ENCODE data around the gene LIMA1. TPM values are rescaled to one million over a fixed set of nuclear protein-coding genes. Genes with fewer than 3 reads are reported as not detected.
"Not testable (repeated sequence)": the region's sequence is repeated elsewhere in the genome, so short reads cannot be mapped to it uniquely, and the experiment has no call there.

Gene LIMA1
- total RNA-seq, 5 donors from 2014 or later (not counting 1 experiment from before 2014, with no cell fraction given) = 8.6 to 14.9 (median 11.1) TPM

DNA sequence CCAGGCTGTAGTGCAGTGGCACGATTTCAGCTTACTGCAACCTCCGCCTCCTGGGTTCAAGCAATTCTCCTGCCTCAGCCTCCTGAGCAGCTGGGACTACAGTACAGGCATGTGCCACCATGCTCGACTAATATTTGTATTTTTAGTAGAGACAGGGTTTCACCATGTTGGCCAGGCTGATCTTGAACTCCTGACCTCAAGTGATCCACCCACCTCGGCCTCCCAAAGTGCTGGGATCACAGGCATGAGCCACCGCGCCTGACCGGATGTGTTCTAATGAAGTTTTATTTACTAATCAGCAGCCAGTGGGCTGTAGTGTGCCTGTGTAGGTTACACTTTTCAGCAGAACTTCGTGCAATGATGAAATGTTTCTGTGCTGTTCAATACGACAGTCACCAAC is 35.7 kb downstream of the LIMA1 start:
- H3K27ac ChIP-seq (ENCODE audit: low read length); POLR2A ChIA-PET; DNase-seq; H3K27me3 ChIP-seq (replicated peaks in 1 of 2; ENCODE audit: control insufficient read depth in 2 of 2, extremely low read depth in 1 of 2, insufficient read depth in 2 of 2, low read length in 1 of 2); H3K27me3 Mint-ChIP-seq; H3K9me3 ChIP-seq; CTCF ChIA-PET; H3K4me3 Mint-ChIP-seq; ATAC-seq (replicated peaks in 1 of 4); H3K27ac Mint-ChIP-seq; H3K4me1 Mint-ChIP-seq; H3K4me3 ChIP-seq (ENCODE audit: control insufficient read depth in 1 of 2, extremely low read depth in 1 of 2, low read length in 1 of 2); H3K4me1 ChIP-seq (ENCODE audit: control insufficient read depth in 1 of 2, extremely low read depth in 1 of 2, insufficient read depth in 2 of 2, low read length in 2 of 2); H3K9me3 Mint-ChIP-seq; H3K36me3 ChIP-seq (ENCODE audit: control insufficient read depth in 2 of 2, extremely low read depth in 1 of 2, insufficient read depth in 1 of 2, low read length in 1 of 2): not testable (repeated sequence)
- peaks cover 19% of the 10 kb centered on the region for H3K36me3 Mint-ChIP-seq
- WGBS (ENCODE audit: insufficient coverage) = 78% methylated on average over 3 of the region's 9 CpGs

DNA sequence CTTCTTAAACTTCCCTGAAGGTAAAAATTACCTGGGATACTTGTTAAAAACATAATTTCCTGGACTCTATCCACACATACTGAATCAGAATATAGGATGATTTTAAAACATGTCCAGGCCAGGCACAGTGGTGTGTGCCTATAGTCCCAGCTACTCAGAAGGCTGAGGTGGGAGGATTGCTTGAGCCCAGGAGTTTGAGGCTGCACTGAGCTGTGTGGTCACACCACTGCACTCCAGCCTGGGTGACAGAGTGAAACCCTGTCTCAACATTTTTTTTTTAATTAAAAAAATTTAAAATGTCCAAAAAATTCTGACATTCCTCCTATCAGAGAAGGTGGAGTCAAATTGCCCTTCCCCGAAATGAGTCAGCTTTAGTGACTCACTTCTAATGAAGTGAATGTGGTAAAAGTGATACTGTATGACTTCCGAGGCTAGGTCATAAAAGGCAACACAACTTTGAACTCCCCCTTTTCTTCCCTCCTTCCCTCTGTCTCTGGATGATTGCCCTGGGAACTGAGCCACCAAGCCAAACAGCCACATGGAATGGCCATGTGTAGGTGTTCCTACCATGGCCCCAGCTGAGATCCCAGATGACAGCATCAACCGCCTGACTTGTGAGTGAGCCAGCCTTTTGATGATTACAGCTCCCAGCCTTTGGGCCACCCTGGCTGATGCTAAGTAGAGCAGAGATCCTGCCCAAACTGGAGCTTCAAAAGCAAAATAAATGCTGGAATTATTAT is 36.3 kb downstream of the LIMA1 start:
- peaks cover 19% of the 10 kb centered on the region for H3K36me3 Mint-ChIP-seq
- Histone ChIP-seq H3K27me3 (replicated peaks in 1 of 2; ENCODE audit: control insufficient read depth in 2 of 2, extremely low read depth in 1 of 2, insufficient read depth in 2 of 2, low read length in 1 of 2) (no peaks in the 10 kb centered on the region), H3K27ac (ENCODE audit: low read length) (no peak overlapping the region), H3K4me1 (ENCODE audit: control insufficient read depth in 1 of 2, extremely low read depth in 1 of 2, insufficient read depth in 2 of 2, low read length in 2 of 2) (no peaks in the 10 kb centered on the region), H3K9me3 (no peaks in the 10 kb centered on the region), H3K36me3 (ENCODE audit: control insufficient read depth in 2 of 2, extremely low read depth in 1 of 2, insufficient read depth in 1 of 2, low read length in 1 of 2) (no peaks in the 10 kb centered on the region), H3K4me3 (ENCODE audit: control insufficient read depth in 1 of 2, extremely low read depth in 1 of 2, low read length in 1 of 2) (no peak overlapping the region)
- ChIA-PET POLR2A (interaction anchor here in 1 of 2 donors (0.6 kb wide), 1 partner anchor 221 kb away, joined by 3 read pairs; no protein-coding TSS in a partner anchor), CTCF (no interaction called here)
- ATAC-seq (replicated peaks in 1 of 4) (no peak), DNase-seq (no peak)
- no peak overlapping the region for H3K4me3 Mint-ChIP-seq
- no CpG with 5 or more reads among the region's 3 CpGs for WGBS (ENCODE audit: insufficient coverage)
- H3K27me3 Mint-ChIP-seq = no peaks in the 10 kb centered on the region
- peaks cover 4 to 5% (median 4%) of the 10 kb centered on the region in 3 donors for H3K4me1 Mint-ChIP-seq
- no peak overlapping the region for H3K27ac Mint-ChIP-seq
- H3K9me3 Mint-ChIP-seq = no peaks in the 10 kb centered on the region

DNA sequence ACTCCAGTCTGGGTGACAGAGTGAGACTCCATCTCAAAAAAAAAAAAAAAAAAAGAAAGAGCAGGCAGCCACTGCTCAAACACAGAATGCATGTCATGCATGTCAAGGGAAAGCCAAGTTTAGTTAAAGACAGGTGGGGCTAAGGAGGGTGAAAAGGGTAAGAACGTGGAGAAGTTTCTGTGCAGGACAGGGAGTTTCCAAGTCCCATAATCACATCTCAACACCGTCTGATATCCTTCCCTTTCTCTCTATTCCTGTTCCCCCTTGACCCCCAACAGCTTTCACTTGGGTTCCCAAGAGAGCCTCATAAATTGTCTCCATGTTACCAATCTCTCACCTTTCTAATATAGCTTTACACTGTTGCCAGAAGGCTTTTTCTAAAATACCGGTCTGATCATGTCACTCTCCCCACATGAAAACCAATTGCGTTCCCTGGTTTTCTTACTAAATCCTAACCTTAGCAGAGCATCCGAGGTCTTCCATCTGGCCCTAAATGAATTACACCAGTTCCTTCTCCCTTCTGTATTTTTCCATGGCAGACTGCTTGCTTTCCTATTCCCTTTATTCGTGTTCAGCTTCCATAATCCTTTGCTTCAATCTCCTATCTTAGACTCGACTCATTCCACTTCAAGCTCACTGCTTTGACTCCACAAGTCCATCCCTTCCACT is 37.0 kb downstream of the LIMA1 start:
- ChIA-PET CTCF (no interaction called here), POLR2A (no interaction called here)
- Histone ChIP-seq H3K27ac (ENCODE audit: low read length) (no peak overlapping the region), H3K9me3 (no peaks in the 10 kb centered on the region), H3K27me3 (replicated peaks in 1 of 2; ENCODE audit: control insufficient read depth in 2 of 2, extremely low read depth in 1 of 2, insufficient read depth in 2 of 2, low read length in 1 of 2) (no peaks in the 10 kb centered on the region), H3K4me1 (ENCODE audit: control insufficient read depth in 1 of 2, extremely low read depth in 1 of 2, insufficient read depth in 2 of 2, low read length in 2 of 2) (no peaks in the 10 kb centered on the region), H3K4me3 (ENCODE audit: control insufficient read depth in 1 of 2, extremely low read depth in 1 of 2, low read length in 1 of 2) (no peak overlapping the region), H3K36me3 (ENCODE audit: control insufficient read depth in 2 of 2, extremely low read depth in 1 of 2, insufficient read depth in 1 of 2, low read length in 1 of 2) (no peaks in the 10 kb centered on the region)
- no peaks in the 10 kb centered on the region for H3K27me3 Mint-ChIP-seq
- H3K9me3 Mint-ChIP-seq = no peaks in the 10 kb centered on the region
- ATAC-seq (replicated peaks in 1 of 4) (no peak), DNase-seq (no peak)
- no peak overlapping the region for H3K27ac Mint-ChIP-seq
- H3K36me3 Mint-ChIP-seq = peaks cover 19% of the 10 kb centered on the region
- peaks cover 0 to 4% (median 3%) of the 10 kb centered on the region in 3 donors for H3K4me1 Mint-ChIP-seq
- 82% methylated on average over 6 of the region's 7 CpGs for WGBS (ENCODE audit: insufficient coverage)
- H3K4me3 Mint-ChIP-seq = no peak overlapping the region

- H3K4me1 Mint-ChIP-seq = peaks cover 0 to 4% (median 3%) of the 10 kb centered on the region in 3 donors
- no peak for DNase-seq
- 88% methylated on average over 1 of the region's 1 CpG for WGBS (ENCODE audit: insufficient coverage)
- H3K36me3 ChIP-seq (ENCODE audit: control insufficient read depth in 2 of 2, extremely low read depth in 1 of 2, insufficient read depth in 1 of 2, low read length in 1 of 2) = no peaks in the 10 kb centered on the region
- no peak overlapping the region for H3K4me3 ChIP-seq (ENCODE audit: control insufficient read depth in 1 of 2, extremely low read depth in 1 of 2, low read length in 1 of 2)
- no peak overlapping the region for H3K27ac Mint-ChIP-seq
- H3K4me1 ChIP-seq (ENCODE audit: control insufficient read depth in 1 of 2, extremely low read depth in 1 of 2, insufficient read depth in 2 of 2, low read length in 2 of 2) = no peaks in the 10 kb centered on the region
- peaks cover 26% of the 10 kb centered on the region for H3K36me3 Mint-ChIP-seq
- no peaks in the 10 kb centered on the region for H3K27me3 ChIP-seq (replicated peaks in 1 of 2; ENCODE audit: control insufficient read depth in 2 of 2, extremely low read depth in 1 of 2, insufficient read depth in 2 of 2, low read length in 1 of 2)
- H3K9me3 ChIP-seq = no peaks in the 10 kb centered on the region
- no peaks in the 10 kb centered on the region for H3K27me3 Mint-ChIP-seq
- no peak overlapping the region for H3K4me3 Mint-ChIP-seq
- no peaks in the 10 kb centered on the region for H3K9me3 Mint-ChIP-seq
- no peak overlapping the region for H3K27ac ChIP-seq (ENCODE audit: low read length)
- POLR2A ChIA-PET = no interaction called here
- CTCF ChIA-PET = interaction anchor here in 1 of 2 donors (1.2 kb wide), 1 partner anchor 22 kb away, joined by 3 read pairs; no protein-coding TSS in a partner anchor
- ATAC-seq (replicated peaks in 1 of 4) = no peak
These were observed 39.8 kb downstream of the LIMA1 start for GRCh38 chr12:50243507-50243906.

- DNase-seq = no peak
- no peak for ATAC-seq (replicated peaks in 1 of 4)
- H3K4me3 Mint-ChIP-seq = no peak overlapping the region
- POLR2A ChIA-PET = no interaction called here
- no peaks in the 10 kb centered on the region for H3K9me3 Mint-ChIP-seq
- CTCF ChIA-PET = interaction anchor here in 1 of 2 donors (1.2 kb wide), 1 partner anchor 22 kb away, joined by 3 read pairs; no protein-coding TSS in a partner anchor
- peaks cover 0 to 3% (median 2%) of the 10 kb centered on the region in 3 donors for H3K4me1 Mint-ChIP-seq
- H3K27me3 ChIP-seq (replicated peaks in 1 of 2; ENCODE audit: control insufficient read depth in 2 of 2, extremely low read depth in 1 of 2, insufficient read depth in 2 of 2, low read length in 1 of 2) = no peaks in the 10 kb centered on the region
- H3K27ac ChIP-seq (ENCODE audit: low read length) = no peak overlapping the region
- no peaks in the 10 kb centered on the region for H3K9me3 ChIP-seq
- no peaks in the 10 kb centered on the region for H3K4me1 ChIP-seq (ENCODE audit: control insufficient read depth in 1 of 2, extremely low read depth in 1 of 2, insufficient read depth in 2 of 2, low read length in 2 of 2)
- no CpG with 5 or more reads among the region's 1 CpG for WGBS (ENCODE audit: insufficient coverage)
- H3K36me3 ChIP-seq (ENCODE audit: control insufficient read depth in 2 of 2, extremely low read depth in 1 of 2, insufficient read depth in 1 of 2, low read length in 1 of 2) = no peaks in the 10 kb centered on the region
- peaks cover 20% of the 10 kb centered on the region for H3K36me3 Mint-ChIP-seq
- no peak overlapping the region for H3K4me3 ChIP-seq (ENCODE audit: control insufficient read depth in 1 of 2, extremely low read depth in 1 of 2, low read length in 1 of 2)
- no peaks in the 10 kb centered on the region for H3K27me3 Mint-ChIP-seq
- H3K27ac Mint-ChIP-seq = no peak overlapping the region
These were observed 40.5 kb downstream of the LIMA1 start for GRCh38 chr12:50242751-50243191.

DNA sequence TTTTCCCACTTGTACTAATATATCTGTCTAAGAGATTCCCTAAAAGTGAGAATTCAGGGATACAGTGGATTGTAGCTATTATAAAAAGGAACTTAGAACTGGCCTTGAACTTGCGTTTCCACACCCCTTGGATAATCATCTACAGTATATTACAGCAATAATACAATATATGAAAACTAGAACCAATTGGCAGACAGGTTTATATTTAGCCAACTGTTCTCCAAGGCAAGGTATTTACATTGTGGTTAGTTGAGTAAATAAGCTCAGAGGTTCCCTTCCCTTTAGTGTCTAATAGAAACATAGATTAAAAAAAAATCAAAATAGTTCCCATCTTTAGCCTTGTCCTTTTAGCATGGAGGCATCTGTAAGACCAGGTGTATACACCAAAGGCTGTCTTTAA is 42.1 kb downstream of the LIMA1 start:
- Histone ChIP-seq H3K4me1 (ENCODE audit: control insufficient read depth in 1 of 2, extremely low read depth in 1 of 2, insufficient read depth in 2 of 2, low read length in 2 of 2) (no peaks in the 10 kb centered on the region), H3K4me3 (ENCODE audit: control insufficient read depth in 1 of 2, extremely low read depth in 1 of 2, low read length in 1 of 2) (no peak overlapping the region), H3K9me3 (no peaks in the 10 kb centered on the region), H3K27me3 (replicated peaks in 1 of 2; ENCODE audit: control insufficient read depth in 2 of 2, extremely low read depth in 1 of 2, insufficient read depth in 2 of 2, low read length in 1 of 2) (no peaks in the 10 kb centered on the region), H3K36me3 (ENCODE audit: control insufficient read depth in 2 of 2, extremely low read depth in 1 of 2, insufficient read depth in 1 of 2, low read length in 1 of 2) (no peaks in the 10 kb centered on the region), H3K27ac (ENCODE audit: low read length) (no peak overlapping the region)
- CTCF ChIA-PET = interaction anchor here in 1 of 2 donors (0.6 kb wide), 1 partner anchor 309 kb away, joined by 4 read pairs; no protein-coding TSS in a partner anchor
- no peak overlapping the region for H3K27ac Mint-ChIP-seq
- no peak overlapping the region for H3K4me3 Mint-ChIP-seq
- POLR2A ChIA-PET = no interaction called here
- H3K27me3 Mint-ChIP-seq = no peaks in the 10 kb centered on the region
- H3K4me1 Mint-ChIP-seq = no peaks in the 10 kb centered on the region
- H3K9me3 Mint-ChIP-seq = no peaks in the 10 kb centered on the region
- ATAC-seq (replicated peaks in 1 of 4) (no peak), DNase-seq (no peak)
- peaks cover 12% of the 10 kb centered on the region for H3K36me3 Mint-ChIP-seq
- WGBS (ENCODE audit: insufficient coverage) = no CpG with 5 or more reads among the region's 1 CpG

All from T-cell (primary cell).